ENCODE results near the gene ZNF791.
"Not testable (repeated sequence)": the region's sequence is repeated elsewhere in the genome, so short reads cannot be mapped to it uniquely, and the experiment has no call there.

Gene ZNF791

DNA sequence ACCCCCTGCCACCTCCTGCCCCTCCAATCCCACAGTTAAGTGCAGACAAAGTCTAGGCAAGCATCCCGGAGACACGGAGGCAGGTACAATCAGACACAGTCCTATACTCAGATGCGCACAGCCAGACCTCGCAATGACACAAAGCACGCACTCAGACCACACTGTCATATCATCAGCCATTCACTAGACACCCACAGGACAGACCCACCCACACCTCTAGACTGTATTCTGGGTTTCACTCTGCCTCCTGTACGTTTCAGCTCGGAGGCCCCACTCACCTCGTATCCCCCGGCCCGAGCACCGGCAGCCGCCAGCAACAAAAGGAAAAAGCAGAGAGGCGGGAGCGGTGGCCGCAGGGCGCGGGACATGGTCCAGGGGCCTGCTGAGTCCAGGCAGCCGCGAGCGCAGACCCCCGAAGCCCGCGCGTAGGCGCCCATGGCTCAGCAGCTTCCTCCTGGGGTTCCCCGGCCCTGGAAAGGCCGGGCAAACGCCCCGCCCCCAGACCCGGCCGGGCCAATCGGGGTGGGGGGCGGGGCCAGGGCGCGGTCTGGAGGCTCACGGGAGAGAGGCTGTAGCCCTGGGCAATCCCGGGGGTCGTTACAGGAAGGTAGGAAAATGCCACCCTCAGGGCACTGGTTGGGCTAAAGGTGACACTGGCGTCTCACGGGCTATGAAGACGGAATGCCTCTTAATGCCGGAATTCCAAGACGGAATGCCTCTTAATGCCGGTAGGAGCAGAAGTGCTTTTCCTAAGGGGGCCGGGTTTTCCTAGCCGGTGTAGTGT is 55.7 kb downstream of the ZNF791 start, which contains the start of the genes MAN2B1 and WDR83:
Gene MAN2B1 (minus strand): TSS at position 478 of the 784 bp plus-strand sequence. CDS start 41 bp downstream, at position 437.
Gene WDR83 (plus strand): TSS at position 543 of the 784 bp plus-strand sequence. CDS start 2,984 bp downstream, outside the sequence.
- in situ Hi-C loops (cut with MboI; ENCODE audit: low sequenced_read_pairs), result no loop called here
- Histone ChIP-seq H3K36me3 (replicated peaks) (peaks cover 40% of the 10 kb centered on the region), H3K4me1 (peaks cover 21% of the 10 kb centered on the region), H3K4me3 (peak within 1 kb of the TSS; percentile 91), H3K9me3 (peaks cover 7% of the 10 kb centered on the region; the same call in 1 of the 2 replicates), H3K27me3 (ENCODE audit: low read depth) (no peaks in the 10 kb centered on the region)
- peak; percentile 78 to 90 for DNase-seq (ENCODE audit: low spot score in 2 of 2)

DNA sequence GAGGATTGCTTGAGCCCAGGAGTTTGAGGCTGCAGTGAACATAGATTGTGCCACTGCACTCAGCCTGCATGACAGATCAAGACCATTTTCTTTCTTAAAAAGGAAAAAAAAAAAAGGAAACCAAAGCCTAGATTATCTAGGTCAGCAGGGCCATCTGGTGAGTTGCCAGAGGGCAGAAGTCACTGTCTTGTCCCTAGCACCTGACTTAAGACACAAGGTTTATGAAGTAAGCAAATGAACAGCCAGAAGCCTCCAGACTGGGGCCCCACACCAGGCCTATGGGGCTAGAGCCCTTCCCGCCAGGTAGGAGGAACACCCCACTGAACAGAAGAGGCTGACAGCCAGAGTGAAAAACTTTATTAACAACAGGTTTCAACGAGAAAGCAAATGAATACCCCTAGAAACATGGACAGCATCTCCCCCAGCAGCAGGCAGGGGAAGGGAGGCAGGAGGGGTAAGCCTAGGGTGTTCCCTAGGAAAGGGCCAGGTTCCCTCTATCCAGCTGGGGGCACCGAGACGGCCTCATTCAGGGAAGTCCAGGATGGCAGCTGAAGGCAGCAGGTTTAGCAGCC is 57.1 kb downstream of the ZNF791 start:
- H3K9me3 ChIP-seq, result peaks cover 7% of the 10 kb centered on the region; the same call in 1 of the 2 replicates
- H3K4me1 ChIP-seq, result peaks cover 21% of the 10 kb centered on the region
- peaks cover 45% of the 10 kb centered on the region for H3K36me3 ChIP-seq (replicated peaks)
- no peak overlapping the region; the same call in 1 of the 2 replicates for H3K4me3 ChIP-seq
- DNase-seq (ENCODE audit: low spot score in 2 of 2), result no peak
- no peaks in the 10 kb centered on the region for H3K27me3 ChIP-seq (ENCODE audit: low read depth)
- in situ Hi-C loops (cut with MboI; ENCODE audit: low sequenced_read_pairs), result no loop called here

DNA sequence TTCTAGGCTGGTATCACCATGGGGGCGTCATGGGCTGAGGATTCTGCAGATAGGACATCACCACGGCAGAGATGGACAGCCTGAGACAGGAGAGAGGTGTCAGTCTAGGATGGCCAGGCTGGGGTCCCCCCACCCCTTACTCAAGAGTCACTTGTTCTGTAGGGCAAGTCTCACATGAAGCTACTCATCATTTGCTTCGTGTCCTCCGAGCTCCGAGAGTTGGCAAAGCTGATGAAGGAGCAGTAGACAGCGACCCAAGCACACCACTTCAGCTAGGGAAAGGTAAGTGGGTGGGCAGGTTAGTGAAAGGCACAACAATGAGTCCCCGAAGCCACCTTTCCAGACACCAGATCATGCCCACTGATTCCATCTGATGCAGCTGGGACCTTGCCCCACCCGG is 57.6 kb downstream of the ZNF791 start:
- in situ Hi-C loops (cut with MboI; ENCODE audit: low sequenced_read_pairs), result no loop called here
- peaks cover 40% of the 10 kb centered on the region for H3K36me3 ChIP-seq (replicated peaks)
- DNase-seq (ENCODE audit: low spot score in 2 of 2), result no peak

GRCh38 chr19:12668932-12669269 is 58.2 kb downstream of the ZNF791 start:
- peak in 1 of 2 experiments; percentile 51 for DNase-seq (ENCODE audit: low spot score in 2 of 2)
- Histone ChIP-seq H3K4me1 (peaks cover 21% of the 10 kb centered on the region), H3K4me3 (peak overlapping the region; percentile 97), H3K9me3 (peaks cover 7% of the 10 kb centered on the region; the same call in 1 of the 2 replicates), H3K36me3 (replicated peaks) (peaks cover 39% of the 10 kb centered on the region), H3K27me3 (ENCODE audit: low read depth) (no peaks in the 10 kb centered on the region)
- in situ Hi-C loops (cut with MboI; ENCODE audit: low sequenced_read_pairs), result no loop called here

More for the DNA sequence above, 57.6 kb downstream of the ZNF791 start:
- H3K4me3 ChIP-seq, result peak overlapping the region; percentile 97
- H3K4me1 ChIP-seq, result peaks cover 21% of the 10 kb centered on the region
- H3K9me3 ChIP-seq, result peaks cover 7% of the 10 kb centered on the region; the same call in 1 of the 2 replicates
- no peaks in the 10 kb centered on the region for H3K27me3 ChIP-seq (ENCODE audit: low read depth)

DNA sequence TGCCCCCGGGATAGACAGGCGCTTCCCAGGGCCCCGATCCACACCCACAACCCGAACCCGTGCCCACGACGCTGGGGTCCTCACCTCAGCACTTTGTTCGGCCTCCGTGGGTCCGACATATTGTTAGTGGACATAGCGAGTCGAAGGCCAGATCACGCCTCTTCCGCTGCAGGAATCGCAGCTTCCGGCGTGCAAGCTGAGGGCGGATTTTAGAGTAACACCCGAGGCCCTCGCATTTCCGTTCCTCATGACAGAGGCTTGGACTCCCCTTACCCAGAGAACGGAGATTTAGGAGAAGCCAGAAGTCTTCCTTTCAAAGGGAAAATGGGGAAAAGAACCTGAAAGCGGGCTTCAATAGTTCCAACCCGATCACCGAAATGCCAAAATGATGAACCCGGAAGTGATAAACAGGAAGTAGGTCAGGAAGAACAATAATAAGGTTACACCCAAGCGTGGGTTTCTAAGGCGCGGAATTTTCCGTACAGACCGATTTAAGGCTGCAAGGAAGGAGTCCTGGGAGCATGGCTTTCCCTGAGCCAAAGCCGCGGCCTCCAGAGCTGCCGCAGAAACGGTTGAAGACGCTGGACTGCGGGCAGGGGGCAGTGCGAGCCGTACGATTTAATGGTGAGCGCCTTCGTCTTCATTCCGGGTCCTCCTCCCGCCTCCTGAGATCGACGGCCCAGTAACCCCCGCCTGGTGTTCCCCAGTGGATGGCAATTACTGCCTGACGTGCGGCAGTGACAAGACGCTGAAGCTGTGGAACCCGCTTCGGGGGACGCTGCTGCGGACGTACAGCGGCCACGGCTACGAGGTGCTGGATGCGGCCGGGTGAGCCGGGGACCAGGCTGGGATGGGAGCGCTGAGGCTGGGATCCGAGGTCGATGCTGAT is 58.8 kb downstream of the ZNF791 start:
- DNase-seq (ENCODE audit: low spot score in 2 of 2), result peak; percentile 80 to 82
- peaks cover 21% of the 10 kb centered on the region for H3K4me1 ChIP-seq
- H3K9me3 ChIP-seq, result peaks cover 7% of the 10 kb centered on the region; the same call in 1 of the 2 replicates
- peak overlapping the region; percentile 97 for H3K4me3 ChIP-seq
- in situ Hi-C loops (cut with MboI; ENCODE audit: low sequenced_read_pairs), result loop anchor here (5.0 kb wide), 1 partner anchor 107 kb away; no protein-coding TSS in a partner anchor
- no peaks in the 10 kb centered on the region for H3K27me3 ChIP-seq (ENCODE audit: low read depth)
- H3K36me3 ChIP-seq (replicated peaks), result peaks cover 39% of the 10 kb centered on the region

DNA sequence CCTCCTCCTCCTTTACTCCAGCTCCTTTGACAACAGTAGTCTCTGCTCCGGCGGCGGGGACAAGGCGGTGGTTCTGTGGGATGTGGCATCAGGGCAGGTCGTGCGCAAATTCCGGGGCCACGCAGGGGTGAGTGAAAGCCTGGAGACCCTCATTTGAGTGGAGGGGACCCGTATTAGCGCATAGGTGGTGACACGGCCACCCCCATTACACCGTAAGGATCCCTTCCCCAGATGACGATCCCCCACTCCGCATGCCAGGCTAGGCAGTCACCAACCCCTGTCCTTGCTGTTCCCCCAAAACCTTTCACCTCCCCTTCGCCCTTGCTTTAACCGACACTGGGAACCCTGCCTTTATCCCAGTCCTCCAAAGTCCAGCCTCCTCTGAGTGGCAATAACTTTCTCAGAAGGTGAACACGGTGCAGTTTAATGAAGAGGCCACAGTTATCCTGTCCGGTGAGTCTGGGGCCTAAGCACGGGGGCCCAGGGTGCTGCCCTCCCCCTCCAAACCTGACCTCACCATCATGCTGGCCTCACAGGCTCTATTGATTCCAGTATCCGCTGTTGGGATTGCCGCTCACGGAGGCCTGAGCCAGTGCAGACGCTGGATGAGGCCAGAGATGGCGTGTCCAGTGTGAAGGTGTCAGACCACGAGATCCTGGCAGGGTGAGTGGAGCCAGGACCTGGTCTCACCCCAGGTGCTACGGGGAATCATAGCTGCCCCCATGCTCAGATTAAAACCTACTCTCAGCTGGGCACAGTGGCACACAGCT is 59.6 kb downstream of the ZNF791 start:
- Histone ChIP-seq H3K27me3 (ENCODE audit: low read depth) (no peaks in the 10 kb centered on the region), H3K4me3 (peak overlapping the region; percentile 97), H3K36me3 (replicated peaks) (peaks cover 41% of the 10 kb centered on the region), H3K4me1 (peaks cover 21% of the 10 kb centered on the region), H3K9me3 (peaks cover 7% of the 10 kb centered on the region; the same call in 1 of the 2 replicates)
- no peak for DNase-seq (ENCODE audit: low spot score in 2 of 2)
- in situ Hi-C loops (cut with MboI; ENCODE audit: low sequenced_read_pairs), result loop anchor here (5.0 kb wide), 1 partner anchor 108 kb away; no protein-coding TSS in a partner anchor

DNA sequence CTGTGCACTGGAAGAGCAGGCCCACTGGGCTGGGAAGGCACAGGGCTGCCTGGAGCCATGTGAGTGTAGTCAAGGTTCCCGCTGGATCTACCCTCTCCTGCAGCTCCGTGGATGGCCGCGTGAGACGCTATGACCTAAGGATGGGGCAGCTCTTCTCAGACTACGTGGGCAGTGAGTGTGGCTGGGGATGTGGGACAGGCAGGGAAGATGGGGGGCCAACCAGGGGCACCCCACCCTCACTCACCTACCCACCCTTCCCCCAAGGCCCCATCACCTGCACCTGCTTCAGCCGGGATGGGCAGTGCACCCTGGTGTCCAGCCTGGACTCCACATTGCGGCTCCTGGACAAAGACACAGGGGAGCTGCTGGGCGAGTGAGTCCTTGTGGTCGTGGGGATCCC is 62.0 kb downstream of the ZNF791 start:
- Histone ChIP-seq H3K27me3 (ENCODE audit: low read depth) (no peaks in the 10 kb centered on the region), H3K9me3 (peaks cover 7% of the 10 kb centered on the region; the same call in 1 of the 2 replicates), H3K4me1 (peaks cover 11% of the 10 kb centered on the region), H3K4me3 (no peak overlapping the region), H3K36me3 (replicated peaks) (peaks cover 64% of the 10 kb centered on the region)
- DNase-seq (ENCODE audit: low spot score in 2 of 2), result no peak
- in situ Hi-C loops (cut with MboI; ENCODE audit: low sequenced_read_pairs), result loop anchor here (5.0 kb wide), 1 partner anchor 110 kb away; no protein-coding TSS in a partner anchor

DNA sequence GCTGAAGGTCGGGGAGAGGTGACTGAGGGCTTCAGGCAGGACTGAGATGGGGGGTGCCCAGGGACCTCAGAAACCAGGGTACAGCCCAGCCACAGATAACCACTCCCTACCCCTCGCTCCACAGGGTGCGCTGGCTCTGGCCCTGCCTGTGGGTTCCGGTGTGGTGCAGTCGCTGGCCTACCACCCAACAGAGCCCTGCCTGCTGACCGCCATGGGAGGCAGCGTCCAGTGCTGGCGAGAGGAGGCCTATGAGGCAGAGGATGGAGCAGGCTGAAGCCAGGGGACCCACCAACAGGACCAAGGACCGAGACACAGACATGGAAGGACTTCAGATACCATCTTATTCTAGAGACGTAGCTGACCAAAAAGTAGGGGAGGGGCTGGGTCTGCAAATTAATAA is 64.7 kb downstream of the ZNF791 start:
- H3K4me3 ChIP-seq, result no peak overlapping the region
- in situ Hi-C loops (cut with MboI; ENCODE audit: low sequenced_read_pairs), result no loop called here
- H3K4me1 ChIP-seq, result peaks cover 2% of the 10 kb centered on the region; the same call in 1 of the 2 replicates
- no peaks in the 10 kb centered on the region for H3K27me3 ChIP-seq (ENCODE audit: low read depth)
- peaks cover 76% of the 10 kb centered on the region for H3K36me3 ChIP-seq (replicated peaks)
- no peaks in the 10 kb centered on the region for H3K9me3 ChIP-seq
- no peak for DNase-seq (ENCODE audit: low spot score in 2 of 2)

GRCh38 chr19:12675940-12676339 is 65.2 kb downstream of the ZNF791 start:
- no peaks in the 10 kb centered on the region for H3K9me3 ChIP-seq

DNA sequence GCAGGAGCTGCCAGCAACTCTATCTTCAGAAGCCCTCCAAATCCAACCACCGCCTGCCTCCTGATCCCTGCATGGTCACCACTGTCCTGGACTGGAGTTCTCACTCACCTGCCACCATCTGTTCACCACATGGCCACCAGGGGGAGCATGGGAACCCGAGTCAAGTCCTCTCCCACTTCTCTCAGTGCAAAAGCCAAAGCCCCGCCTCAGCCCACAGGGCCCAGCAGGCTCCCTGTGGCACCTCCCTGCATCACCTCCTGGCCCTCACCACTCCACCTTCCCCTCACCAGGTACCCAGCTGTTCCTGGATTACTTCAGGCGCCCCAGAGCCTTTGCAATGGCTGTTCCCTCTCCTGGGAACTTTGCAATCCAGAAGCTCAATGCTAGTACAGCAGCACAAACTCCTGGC is 65.7 kb downstream of the ZNF791 start:
- DNase-seq (ENCODE audit: low spot score in 2 of 2), result peak; percentile 60 to 96
- no peak overlapping the region for H3K4me3 ChIP-seq
- no peaks in the 10 kb centered on the region for H3K9me3 ChIP-seq
- in situ Hi-C loops (cut with MboI; ENCODE audit: low sequenced_read_pairs), result no loop called here
- no peaks in the 10 kb centered on the region for H3K4me1 ChIP-seq
- peaks cover 76% of the 10 kb centered on the region for H3K36me3 ChIP-seq (replicated peaks)
- H3K27me3 ChIP-seq (ENCODE audit: low read depth), result no peaks in the 10 kb centered on the region

More at GRCh38 chr19:12675940-12676339, 65.2 kb downstream of the ZNF791 start:
- peaks cover 76% of the 10 kb centered on the region for H3K36me3 ChIP-seq (replicated peaks)
- DNase-seq (ENCODE audit: low spot score in 2 of 2), result no peak
- in situ Hi-C loops (cut with MboI; ENCODE audit: low sequenced_read_pairs), result no loop called here
- H3K27me3 ChIP-seq (ENCODE audit: low read depth), result no peaks in the 10 kb centered on the region
- no peaks in the 10 kb centered on the region for H3K4me1 ChIP-seq
- no peak overlapping the region for H3K4me3 ChIP-seq

DNA sequence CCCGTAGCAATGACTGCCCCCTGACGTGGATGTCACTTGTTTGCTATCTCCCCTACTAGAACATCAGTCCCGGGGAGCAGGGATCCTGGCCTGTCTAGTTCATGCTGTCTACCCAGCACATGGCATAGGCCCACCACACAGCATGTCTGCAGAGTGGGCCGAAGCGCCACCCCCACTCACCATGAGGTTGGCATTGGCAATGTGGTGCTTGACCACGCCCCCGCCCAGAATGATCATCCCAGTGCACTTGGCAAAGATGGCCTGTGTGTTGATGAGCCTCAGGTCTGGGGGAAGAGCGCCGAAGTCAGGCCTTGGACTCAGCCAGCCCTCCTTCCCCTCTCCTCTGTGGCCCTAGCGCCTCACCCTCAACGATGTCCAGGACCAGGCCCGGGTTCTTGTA is 66.2 kb downstream of the ZNF791 start:
- no peak overlapping the region for H3K4me3 ChIP-seq
- H3K4me1 ChIP-seq, result no peaks in the 10 kb centered on the region
- no peak for DNase-seq (ENCODE audit: low spot score in 2 of 2)
- no peaks in the 10 kb centered on the region for H3K27me3 ChIP-seq (ENCODE audit: low read depth)
- peaks cover 70% of the 10 kb centered on the region for H3K36me3 ChIP-seq (replicated peaks)
- in situ Hi-C loops (cut with MboI; ENCODE audit: low sequenced_read_pairs), result no loop called here
- H3K9me3 ChIP-seq, result no peaks in the 10 kb centered on the region

DNA sequence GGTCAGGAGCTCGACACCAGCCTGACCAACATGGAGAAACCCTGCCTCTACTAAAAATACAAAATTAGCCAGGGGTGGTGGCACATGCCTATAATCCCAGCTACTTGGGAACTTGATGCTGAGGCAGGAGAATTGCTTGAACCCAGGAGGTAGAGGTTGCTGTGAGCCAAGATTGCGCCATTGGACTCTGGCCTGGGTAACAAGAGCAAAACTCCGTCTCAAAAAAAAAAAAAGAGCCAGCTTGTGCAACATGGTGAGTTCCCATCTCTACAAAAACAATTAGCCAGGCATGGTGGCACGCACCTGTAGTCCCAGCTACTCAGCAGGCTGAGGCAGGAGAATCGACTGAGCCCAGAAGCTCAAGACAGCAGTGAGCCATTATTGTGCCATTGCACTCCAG is 67.3 kb downstream of the ZNF791 start:
- in situ Hi-C loops (cut with MboI; ENCODE audit: low sequenced_read_pairs), result not testable (repeated sequence)
- peaks cover 61% of the 10 kb centered on the region for H3K36me3 ChIP-seq (replicated peaks)

More for the DNA sequence above, 67.3 kb downstream of the ZNF791 start:
- not testable (repeated sequence) for H3K27me3 ChIP-seq (ENCODE audit: low read depth); DNase-seq (ENCODE audit: low spot score in 2 of 2); H3K4me3 ChIP-seq; H3K9me3 ChIP-seq; H3K4me1 ChIP-seq

All from HAP-1 (cell line).